ENCODE data around the gene GJE1.

- no peak for TF ChIP-seq CTCF (conservative IDR thresholded peaks at IDR 0.05)
- no peak for TF ChIP-seq ZFX (IDR thresholded peaks at IDR 0.05)
These were observed 34.3 kb downstream of the GJE1 start for GRCh38 chr6:142167071-142167470.

Data from C4-2B (cell line).